GM18861 (cell line): ENCODE data around the gene HAAO.

Source experiments
- ATAC-seq: cut with Tn5 transposase; IDR thresholded peaks from one replicate; pipeline ENCODE4 v1.9.1; 2021; ENCODE audit not compliant: unreplicated experiment

HAAO gene

GRCh38 chr2:42769583-42770287 lies 22.6 kb downstream of the HAAO start:
- ATAC-seq, result no peak

GRCh38 chr2:42768706-42769256 lies 23.6 kb downstream of the HAAO start:
- ATAC-seq, result no peak

- ATAC-seq, result no peak
Measured at GRCh38 chr2:42767899-42768705, 24.3 kb downstream of the HAAO start.

GRCh38 chr2:42767080-42767898 lies 25.1 kb downstream of the HAAO start:
- no peak for ATAC-seq

- ATAC-seq, result no peak
Measured at GRCh38 chr2:42765686-42766085, 26.7 kb downstream of the HAAO start.

GRCh38 chr2:42764901-42765300 lies 27.5 kb downstream of the HAAO start:
- no peak for ATAC-seq

- ATAC-seq, result no peak
Measured at GRCh38 chr2:42764096-42764495, 28.3 kb downstream of the HAAO start, which contains the start of gene OXER1. Gene OXER1 (minus strand): TSS chr2:42764135. CDS start chr2:42764062, 73 bp downstream.

GRCh38 chr2:42762823-42763804 lies 29.3 kb downstream of the HAAO start:
- no peak for ATAC-seq

- no peak for ATAC-seq
Measured at GRCh38 chr2:42762155-42762554, 30.2 kb downstream of the HAAO start.

- no peak for ATAC-seq
Measured at GRCh38 chr2:42761554-42761953, 30.8 kb downstream of the HAAO start.

- ATAC-seq, result no peak
Measured at GRCh38 chr2:42758751-42759150, 33.6 kb downstream of the HAAO start.

GRCh38 chr2:42757981-42758740 lies 34.2 kb downstream of the HAAO start:
- no peak for ATAC-seq

GRCh38 chr2:42756966-42757513 lies 35.3 kb downstream of the HAAO start:
- no peak for ATAC-seq

GRCh38 chr2:42756150-42756775 lies 36.1 kb downstream of the HAAO start:
- no peak for ATAC-seq

GRCh38 chr2:42755191-42755880 lies 37.0 kb downstream of the HAAO start:
- ATAC-seq, result no peak

- no peak for ATAC-seq
Measured at GRCh38 chr2:42754776-42755140, 37.6 kb downstream of the HAAO start.

GRCh38 chr2:42754021-42754775 lies 38.2 kb downstream of the HAAO start:
- ATAC-seq, result peak; percentile 68
